ENCODE data around the gene SLC29A2. TPM values are rescaled to one million over a fixed set of nuclear protein-coding genes. Genes with fewer than 3 reads are reported as not detected.

Gene SLC29A2
- polyA plus RNA-seq, 3 donors, result 0.11 to 1.3 TPM; not detected in 1

DNA sequence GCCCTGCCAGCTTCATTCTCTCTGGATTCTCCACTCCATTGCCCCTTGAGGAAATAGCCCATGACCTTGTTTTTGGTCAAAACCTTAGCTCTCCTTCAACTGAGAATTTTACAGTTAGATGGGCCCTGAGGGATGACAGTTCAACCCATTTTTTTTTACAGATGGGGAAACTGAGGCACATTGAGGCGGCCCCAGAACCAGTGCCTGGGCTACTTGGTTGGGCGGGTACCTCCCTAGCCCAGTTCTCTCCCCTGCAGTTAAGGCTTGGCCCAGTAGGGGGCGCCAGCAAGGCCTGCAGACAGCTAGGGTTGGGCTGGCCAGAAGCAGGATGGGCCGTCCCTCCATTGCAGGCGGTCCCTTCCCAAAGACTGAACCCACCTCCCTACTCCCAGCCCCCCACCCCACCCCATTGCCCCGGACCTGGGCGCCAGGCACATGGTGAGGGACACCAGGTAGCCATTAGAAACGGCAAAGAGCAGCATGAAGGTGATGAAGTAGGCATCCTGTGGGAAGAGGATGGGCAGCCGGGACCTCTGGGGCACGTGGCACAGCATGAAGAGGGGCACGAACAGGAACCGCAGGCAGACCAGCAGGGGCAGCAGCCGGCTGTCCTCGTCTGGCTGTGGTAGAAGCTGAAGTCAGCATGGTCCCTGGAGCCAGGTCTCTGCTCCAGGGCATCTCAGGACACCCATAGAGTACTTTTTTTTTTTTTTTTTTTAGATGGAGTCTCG, 7.6 kb downstream of the SLC29A2 start:
- 85% methylated on average over 10 of the region's 15 CpGs for WGBS (ENCODE audit: insufficient coverage)
- Histone ChIP-seq H3K36me3 (replicated peaks in 1 of 2; ENCODE audit: control insufficient read depth in 1 of 2, insufficient read depth in 2 of 2, low read length in 2 of 2) (no peaks in the 10 kb centered on the region), H4K20me1 (ENCODE audit: insufficient read depth, low read length) (no peaks in the 10 kb centered on the region), H3K27ac (ENCODE audit: low read depth in 1 of 2, low read length in 2 of 2) (no peak overlapping the region), H3K9me3 (replicated peaks in 1 of 2; ENCODE audit: control insufficient read depth in 1 of 2, insufficient read depth in 1 of 2, low read length in 2 of 2) (no peaks in the 10 kb centered on the region), H3K4me2 (replicated peaks; ENCODE audit: extremely low read depth, low read length, poor library complexity, severe bottlenecking) (no peak overlapping the region), H3K79me2 (ENCODE audit: insufficient read depth, low read length) (no peaks in the 10 kb centered on the region), H3K4me1 (ENCODE audit: control insufficient read depth in 1 of 2, insufficient read depth in 2 of 2, low read length in 2 of 2) (no peaks in the 10 kb centered on the region), H3K27me3 (ENCODE audit: control insufficient read depth in 2 of 2, insufficient read depth in 2 of 2, low read length in 2 of 2) (no peaks in the 10 kb centered on the region), H2AFZ (ENCODE audit: insufficient read depth, low read depth, low read length, poor library complexity, severe bottlenecking) (no peak overlapping the region), H3K4me3 (replicated peaks in 1 of 3; ENCODE audit: low read depth in 2 of 3, low read length in 3 of 3) (no peak overlapping the region), H3K9ac (ENCODE audit: insufficient read depth, low read length, poor library complexity, severe bottlenecking) (no peak overlapping the region)
- no peak overlapping the region for H3K4me3 Mint-ChIP-seq
- intact Hi-C loops (cut with micrococcal nuclease), result no loop called here
- H3K4me1 Mint-ChIP-seq, result no peaks in the 10 kb centered on the region
- TF ChIP-seq, protein P1, sequence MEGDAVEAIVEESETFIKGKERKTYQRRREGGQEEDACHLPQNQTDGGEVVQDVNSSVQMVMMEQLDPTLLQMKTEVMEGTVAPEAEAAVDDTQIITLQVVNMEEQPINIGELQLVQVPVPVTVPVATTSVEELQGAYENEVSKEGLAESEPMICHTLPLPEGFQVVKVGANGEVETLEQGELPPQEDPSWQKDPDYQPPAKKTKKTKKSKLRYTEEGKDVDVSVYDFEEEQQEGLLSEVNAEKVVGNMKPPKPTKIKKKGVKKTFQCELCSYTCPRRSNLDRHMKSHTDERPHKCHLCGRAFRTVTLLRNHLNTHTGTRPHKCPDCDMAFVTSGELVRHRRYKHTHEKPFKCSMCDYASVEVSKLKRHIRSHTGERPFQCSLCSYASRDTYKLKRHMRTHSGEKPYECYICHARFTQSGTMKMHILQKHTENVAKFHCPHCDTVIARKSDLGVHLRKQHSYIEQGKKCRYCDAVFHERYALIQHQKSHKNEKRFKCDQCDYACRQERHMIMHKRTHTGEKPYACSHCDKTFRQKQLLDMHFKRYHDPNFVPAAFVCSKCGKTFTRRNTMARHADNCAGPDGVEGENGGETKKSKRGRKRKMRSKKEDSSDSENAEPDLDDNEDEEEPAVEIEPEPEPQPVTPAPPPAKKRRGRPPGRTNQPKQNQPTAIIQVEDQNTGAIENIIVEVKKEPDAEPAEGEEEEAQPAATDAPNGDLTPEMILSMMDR (IDR thresholded peaks at IDR 0.05), result peak; percentile 91
- no peaks in the 10 kb centered on the region for H3K36me3 Mint-ChIP-seq
- peaks cover 0 to 1% (median 0%) of the 10 kb centered on the region in 7 donors for H3K9me3 Mint-ChIP-seq
- peaks cover 0 to 9% (median 5%) of the 10 kb centered on the region in 3 donors for H3K27me3 Mint-ChIP-seq (ENCODE audit: low read depth in 3 of 3)
- peak overlapping the region in 2 of 7 donors; percentile 36 to 41 for H3K27ac Mint-ChIP-seq
- peak; percentile 25 to 37 (median 30) for DNase-seq

GRCh38 chr11:66363187-66363601, 8.4 kb downstream of the SLC29A2 start:
- H4K20me1 ChIP-seq (ENCODE audit: insufficient read depth, low read length), result no peaks in the 10 kb centered on the region
- peaks cover 0 to 9% (median 6%) of the 10 kb centered on the region in 3 donors for H3K27me3 Mint-ChIP-seq (ENCODE audit: low read depth in 3 of 3)
- H3K36me3 ChIP-seq (replicated peaks in 1 of 2; ENCODE audit: control insufficient read depth in 1 of 2, insufficient read depth in 2 of 2, low read length in 2 of 2), result no peaks in the 10 kb centered on the region
- intact Hi-C loops (cut with micrococcal nuclease), result no loop called here
- no peak overlapping the region for H2AFZ ChIP-seq (ENCODE audit: insufficient read depth, low read depth, low read length, poor library complexity, severe bottlenecking)
- H3K4me1 Mint-ChIP-seq, result no peaks in the 10 kb centered on the region
- H3K4me3 ChIP-seq (replicated peaks in 1 of 3; ENCODE audit: low read depth in 2 of 3, low read length in 3 of 3), result no peak overlapping the region
- TF ChIP-seq, protein P1 (IDR thresholded peaks at IDR 0.05), result no peak
- no peaks in the 10 kb centered on the region for H3K27me3 ChIP-seq (ENCODE audit: control insufficient read depth in 2 of 2, insufficient read depth in 2 of 2, low read length in 2 of 2)
- DNase-seq, result no peak
- peaks cover 0 to 1% (median 0%) of the 10 kb centered on the region in 7 donors for H3K9me3 Mint-ChIP-seq
- no peak overlapping the region for H3K4me2 ChIP-seq (replicated peaks; ENCODE audit: extremely low read depth, low read length, poor library complexity, severe bottlenecking)
- no peaks in the 10 kb centered on the region for H3K4me1 ChIP-seq (ENCODE audit: control insufficient read depth in 1 of 2, insufficient read depth in 2 of 2, low read length in 2 of 2)
- no peak overlapping the region for H3K27ac ChIP-seq (ENCODE audit: low read depth in 1 of 2, low read length in 2 of 2)
- H3K36me3 Mint-ChIP-seq, result no peaks in the 10 kb centered on the region
- WGBS (ENCODE audit: insufficient coverage), result over 99% methylated on average over 11 of the region's 14 CpGs
- H3K9ac ChIP-seq (ENCODE audit: insufficient read depth, low read length, poor library complexity, severe bottlenecking), result no peak overlapping the region
- no peaks in the 10 kb centered on the region for H3K9me3 ChIP-seq (replicated peaks in 1 of 2; ENCODE audit: control insufficient read depth in 1 of 2, insufficient read depth in 1 of 2, low read length in 2 of 2)
- H3K79me2 ChIP-seq (ENCODE audit: insufficient read depth, low read length), result no peaks in the 10 kb centered on the region
- H3K27ac Mint-ChIP-seq, result no peak overlapping the region
- no peak overlapping the region for H3K4me3 Mint-ChIP-seq

Data from CD14-positive monocyte (primary cell).